Osteoblast (primary cell): ENCODE data around the gene MYO1F. TPM values are rescaled to one million over a fixed set of nuclear protein-coding genes. Genes with fewer than 3 reads are reported as not detected.

ENCODE experiments used
- DNase-seq: peaks from one replicate; pipeline ENCODE4 v3.0.0; 2011; ENCODE audit warnings: low spot score, mixed read lengths; ENCODE audit not compliant: insufficient read length; ENCODE audit errors: missing footprints
- H2AFZ ChIP-seq: 2 replicates; pipeline ENCODE4 v1.6.0; 2011; ENCODE audit warnings: mild to moderate bottlenecking, low read length
- H3K27ac ChIP-seq: 2 replicates; pipeline ENCODE4 v1.5.1; 2011; ENCODE audit warnings: mild to moderate bottlenecking, low read depth, low read length, moderate library complexity
- H3K27me3 ChIP-seq: 2 replicates; pipeline ENCODE4 v1.6.0; 2012; ENCODE audit warnings: mild to moderate bottlenecking, control low read depth, inconsistent platforms, low read length, moderate library complexity; ENCODE audit not compliant: insufficient read depth
- H3K36me3 ChIP-seq: 2 replicates; pipeline ENCODE4 v1.5.1; 2011; ENCODE audit warnings: mild to moderate bottlenecking, low read length, control low read depth, moderate library complexity; ENCODE audit not compliant: insufficient read depth
- H3K4me1 ChIP-seq: 2 replicates; pipeline ENCODE4 v1.5.1; 2011; ENCODE audit warnings: mild to moderate bottlenecking, low read length, control low read depth, moderate library complexity; ENCODE audit not compliant: insufficient read depth
- H3K4me2 ChIP-seq: 2 replicates; pipeline ENCODE4 v1.6.0; 2011; ENCODE audit warnings: mild to moderate bottlenecking, low read length; ENCODE audit not compliant: insufficient read depth
- H3K4me3 ChIP-seq: fragments of 200-600 bp; sonication (generic); 3 replicates; pipeline ENCODE4 v1.5.1; 2012; ENCODE audit warnings: mild to moderate bottlenecking, low read length, inconsistent platforms; ENCODE audit not compliant: insufficient read depth
- H3K79me2 ChIP-seq: 2 replicates; pipeline ENCODE4 v1.6.0; 2012; ENCODE audit warnings: mild to moderate bottlenecking, low read length, control low read depth, inconsistent platforms; ENCODE audit not compliant: insufficient read depth
- H3K9me3 ChIP-seq: 2 replicates; pipeline ENCODE4 v1.5.1; 2011; ENCODE audit warnings: low read depth, low read length, control low read depth
- H4K20me1 ChIP-seq: 2 replicates; pipeline ENCODE4 v1.6.0; 2012; ENCODE audit warnings: mild to moderate bottlenecking, low read length, control low read depth; ENCODE audit not compliant: insufficient read depth
- total RNA-seq: library from RNA; depleted of rRNA; stranded (reverse); fragments of >200 nt; gene quantifications from 2 replicates; pipeline ENCODE4 v1.2.3, GENCODE V29; 2012
- TF ChIP-seq, protein P1 (sequence below): IDR thresholded peaks from 2 replicates; pipeline ENCODE4 v1.5.1; 2011; ENCODE audit warnings: mild to moderate bottlenecking, low read depth, low read length, moderate library complexity; ENCODE audit errors: extremely low read depth

The MYO1F gene
- total RNA-seq, 1 donor, result 0.72 TPM

DNA sequence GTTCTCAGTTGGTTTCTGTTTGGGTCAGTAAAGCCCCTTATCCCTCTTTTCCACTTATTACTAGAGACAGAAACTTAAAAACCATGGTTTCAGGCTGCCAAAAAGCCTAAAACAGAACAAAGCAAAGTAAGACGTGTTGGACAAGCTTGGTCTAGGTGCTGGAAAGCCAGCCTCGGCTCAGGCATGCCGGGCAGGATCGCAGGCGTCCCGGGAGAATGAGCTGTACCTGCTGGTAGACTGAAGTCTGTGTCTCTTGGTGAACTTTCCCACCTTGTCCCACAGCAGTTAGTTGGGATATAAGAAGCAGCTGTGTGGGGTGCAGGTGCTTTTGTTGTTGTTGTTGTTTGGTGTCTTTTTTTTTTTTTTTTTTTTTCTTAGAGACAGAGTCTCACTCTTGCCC is 95.6 kb downstream of the MYO1F start:
- no peak for DNase-seq
- Histone ChIP-seq H2AFZ (no peak overlapping the region), H3K9me3 (no peaks in the 10 kb centered on the region), H3K36me3 (peaks cover 68% of the 10 kb centered on the region), H3K4me1 (no peaks in the 10 kb centered on the region), H3K27me3 (no peaks in the 10 kb centered on the region), H3K4me3 (no peak overlapping the region), H4K20me1 (peaks cover 53% of the 10 kb centered on the region), H3K4me2 (no peak overlapping the region), H3K79me2 (peaks cover 84% of the 10 kb centered on the region), H3K27ac (no peak overlapping the region)
- TF ChIP-seq, protein P1, sequence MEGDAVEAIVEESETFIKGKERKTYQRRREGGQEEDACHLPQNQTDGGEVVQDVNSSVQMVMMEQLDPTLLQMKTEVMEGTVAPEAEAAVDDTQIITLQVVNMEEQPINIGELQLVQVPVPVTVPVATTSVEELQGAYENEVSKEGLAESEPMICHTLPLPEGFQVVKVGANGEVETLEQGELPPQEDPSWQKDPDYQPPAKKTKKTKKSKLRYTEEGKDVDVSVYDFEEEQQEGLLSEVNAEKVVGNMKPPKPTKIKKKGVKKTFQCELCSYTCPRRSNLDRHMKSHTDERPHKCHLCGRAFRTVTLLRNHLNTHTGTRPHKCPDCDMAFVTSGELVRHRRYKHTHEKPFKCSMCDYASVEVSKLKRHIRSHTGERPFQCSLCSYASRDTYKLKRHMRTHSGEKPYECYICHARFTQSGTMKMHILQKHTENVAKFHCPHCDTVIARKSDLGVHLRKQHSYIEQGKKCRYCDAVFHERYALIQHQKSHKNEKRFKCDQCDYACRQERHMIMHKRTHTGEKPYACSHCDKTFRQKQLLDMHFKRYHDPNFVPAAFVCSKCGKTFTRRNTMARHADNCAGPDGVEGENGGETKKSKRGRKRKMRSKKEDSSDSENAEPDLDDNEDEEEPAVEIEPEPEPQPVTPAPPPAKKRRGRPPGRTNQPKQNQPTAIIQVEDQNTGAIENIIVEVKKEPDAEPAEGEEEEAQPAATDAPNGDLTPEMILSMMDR, result no peak

- Histone ChIP-seq H3K9me3 (no peaks in the 10 kb centered on the region), H3K4me3 (no peak overlapping the region), H3K4me2 (no peak overlapping the region), H3K27me3 (no peaks in the 10 kb centered on the region), H3K36me3 (peaks cover 67% of the 10 kb centered on the region), H3K79me2 (peaks cover 85% of the 10 kb centered on the region), H3K4me1 (no peaks in the 10 kb centered on the region), H3K27ac (no peak overlapping the region), H4K20me1 (peaks cover 55% of the 10 kb centered on the region), H2AFZ (no peak overlapping the region)
- no peak for DNase-seq
- TF ChIP-seq, protein P1, result no peak
These were observed 96.0 kb downstream of the MYO1F start for GRCh38 chr19:8481201-8481600.

DNA sequence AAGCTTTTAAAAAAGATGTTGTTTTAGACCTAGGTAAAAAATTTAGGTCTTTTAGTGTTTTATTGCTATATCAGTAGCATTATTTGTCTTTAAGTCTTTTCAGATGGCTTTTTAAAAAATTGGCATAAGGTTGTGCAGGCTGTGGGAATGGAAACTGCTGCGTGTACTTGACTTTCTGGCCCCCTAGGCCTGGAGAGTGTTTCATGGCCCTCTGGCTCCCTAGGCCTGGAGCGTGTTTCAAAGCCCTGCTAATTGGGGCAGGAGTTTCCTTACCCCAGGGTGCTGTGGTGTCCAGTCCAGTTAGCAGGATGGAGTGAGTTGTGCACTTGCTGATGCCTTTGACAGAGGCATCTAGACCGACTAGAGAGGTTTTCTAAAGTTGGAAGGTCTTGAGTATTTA is 98.6 kb downstream of the MYO1F start:
- peaks cover 65% of the 10 kb centered on the region for H3K36me3 ChIP-seq

GRCh38 chr19:8477889-8478288 is 99.4 kb downstream of the MYO1F start:
- peaks cover 65% of the 10 kb centered on the region for H3K36me3 ChIP-seq
- no peaks in the 10 kb centered on the region for H3K27me3 ChIP-seq
- peaks cover 86% of the 10 kb centered on the region for H3K79me2 ChIP-seq
- H2AFZ ChIP-seq, result no peak overlapping the region
- H3K27ac ChIP-seq, result no peak overlapping the region
- H3K9me3 ChIP-seq, result no peaks in the 10 kb centered on the region
- no peak overlapping the region for H3K4me3 ChIP-seq
- DNase-seq, result no peak
- H3K4me1 ChIP-seq, result no peaks in the 10 kb centered on the region
- H4K20me1 ChIP-seq, result peaks cover 47% of the 10 kb centered on the region
- TF ChIP-seq, protein P1, result no peak
- H3K4me2 ChIP-seq, result no peak overlapping the region

More for the DNA sequence above, 98.6 kb downstream of the MYO1F start:
- Histone ChIP-seq H3K4me2 (no peak overlapping the region), H3K4me3 (no peak overlapping the region), H2AFZ (no peak overlapping the region), H3K27me3 (no peaks in the 10 kb centered on the region), H3K27ac (no peak overlapping the region), H3K9me3 (no peaks in the 10 kb centered on the region), H3K79me2 (peaks cover 89% of the 10 kb centered on the region), H3K4me1 (no peaks in the 10 kb centered on the region), H4K20me1 (peaks cover 49% of the 10 kb centered on the region)
- DNase-seq, result peak; percentile 84
- TF ChIP-seq, protein P1, result no peak
